ENCODE results near the gene MYO15A.

- TF ChIP-seq EZH2phosphoT487 (IDR thresholded peaks at IDR 0.05; ENCODE audit: borderline replicate concordance, low read length) (no peak), EZH2 (IDR thresholded peaks at IDR 0.05; ENCODE audit: low read length, unreplicated experiment) (no peak)
- TF ChIP-seq, protein P1, sequence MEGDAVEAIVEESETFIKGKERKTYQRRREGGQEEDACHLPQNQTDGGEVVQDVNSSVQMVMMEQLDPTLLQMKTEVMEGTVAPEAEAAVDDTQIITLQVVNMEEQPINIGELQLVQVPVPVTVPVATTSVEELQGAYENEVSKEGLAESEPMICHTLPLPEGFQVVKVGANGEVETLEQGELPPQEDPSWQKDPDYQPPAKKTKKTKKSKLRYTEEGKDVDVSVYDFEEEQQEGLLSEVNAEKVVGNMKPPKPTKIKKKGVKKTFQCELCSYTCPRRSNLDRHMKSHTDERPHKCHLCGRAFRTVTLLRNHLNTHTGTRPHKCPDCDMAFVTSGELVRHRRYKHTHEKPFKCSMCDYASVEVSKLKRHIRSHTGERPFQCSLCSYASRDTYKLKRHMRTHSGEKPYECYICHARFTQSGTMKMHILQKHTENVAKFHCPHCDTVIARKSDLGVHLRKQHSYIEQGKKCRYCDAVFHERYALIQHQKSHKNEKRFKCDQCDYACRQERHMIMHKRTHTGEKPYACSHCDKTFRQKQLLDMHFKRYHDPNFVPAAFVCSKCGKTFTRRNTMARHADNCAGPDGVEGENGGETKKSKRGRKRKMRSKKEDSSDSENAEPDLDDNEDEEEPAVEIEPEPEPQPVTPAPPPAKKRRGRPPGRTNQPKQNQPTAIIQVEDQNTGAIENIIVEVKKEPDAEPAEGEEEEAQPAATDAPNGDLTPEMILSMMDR (conservative IDR thresholded peaks at IDR 0.05; ENCODE audit: low read depth, low read length) = no peak
Observed at GRCh38 chr17:18120461-18121017, 12.0 kb downstream of the MYO15A start.

All from PC-3 (cell line).